Subcutaneous adipose tissue (tissue), 4 donors: ENCODE results near the gene ZNF618. TPM values are rescaled to one million over a fixed set of nuclear protein-coding genes. Genes with fewer than 3 reads are reported as not detected.

ENCODE experiments used
- CTCF ChIP-seq: fragments of 450-650 bp; IDR thresholded peaks from one replicate; pipeline ENCODE4 v1.5.1; 2016; ENCODE audit warnings: low read depth, mild to moderate bottlenecking, control low read depth, antibody characterized with exemption, moderate library complexity
- total RNA-seq, 4 donors: library from RNA; depleted of rRNA; stranded (reverse); fragments of >200 nt; gene quantifications; one replicate each; pipeline ENCODE4 v1.1.0, GENCODE V29; 2016

ZNF618 gene
- total RNA-seq, 4 donors from 2014 or later = 3.7 to 7.7 (median 4.4) TPM

- TF ChIP-seq CTCF = no peak
These were observed 214.7 kb downstream of the ZNF618 start for GRCh38 chr9:114090798-114091197.

GRCh38 chr9:114091711-114092110, 215.6 kb downstream of the ZNF618 start:
- TF ChIP-seq CTCF = no peak

- no peak for TF ChIP-seq CTCF
These were observed 216.2 kb downstream of the ZNF618 start for GRCh38 chr9:114092336-114092735.

GRCh38 chr9:114093031-114093471, 216.9 kb downstream of the ZNF618 start:
- no peak for TF ChIP-seq CTCF

- TF ChIP-seq CTCF = no peak
These were observed 217.8 kb downstream of the ZNF618 start for GRCh38 chr9:114093761-114094505.

- TF ChIP-seq CTCF = no peak
These were observed 218.9 kb downstream of the ZNF618 start for GRCh38 chr9:114094971-114095370.

- no peak for TF ChIP-seq CTCF
These were observed 220.0 kb downstream of the ZNF618 start for GRCh38 chr9:114096041-114096511.
